Chondrocyte (in vitro differentiated cells): Measurements from ENCODE around the gene FOXL1. TPM values are rescaled to one million over a fixed set of nuclear protein-coding genes. Genes with fewer than 3 reads are reported as not detected.

Experiments
- DNase-seq: peaks from one replicate; pipeline ENCODE4 v3.0.0; 2021; ENCODE audit warnings: mixed read lengths, low spot score
- H3K27ac Mint-ChIP-seq: one replicate; pipeline ENCODE4 v1.8.0; 2021; ENCODE audit warnings: mild to moderate bottlenecking, moderate library complexity, mixed read lengths; ENCODE audit not compliant: unreplicated experiment
- H3K27me3 Mint-ChIP-seq: 2 replicates; pipeline ENCODE4 v1.8.0; 2021; ENCODE audit warnings: low read depth, mixed read lengths
- H3K36me3 Mint-ChIP-seq: 2 replicates; pipeline ENCODE4 v1.8.0; 2021; ENCODE audit warnings: low read depth, mixed read lengths
- H3K4me1 Mint-ChIP-seq: 2 replicates; pipeline ENCODE4 v1.8.0; 2021; ENCODE audit warnings: low read depth, mild to moderate bottlenecking, mixed read lengths
- H3K4me3 Mint-ChIP-seq: one replicate; pipeline ENCODE4 v1.8.0; 2021; ENCODE audit warnings: mild to moderate bottlenecking, moderate library complexity, mixed read lengths; ENCODE audit not compliant: unreplicated experiment
- H3K9me3 Mint-ChIP-seq: 2 replicates; pipeline ENCODE4 v1.8.0; 2021; ENCODE audit warnings: low read depth, mixed read lengths
- total RNA-seq: library from RNA; stranded (reverse); gene quantifications from 3 replicates; pipeline ENCODE4 v1.2.1, GENCODE V29; 2021
- TF ChIP-seq, protein P1 (sequence below): fragments of 200-600 bp; sonication (generic); IDR thresholded peaks from 2 replicates; pipeline ENCODE4 v1.5.0; 2021; ENCODE audit warnings: antibody characterized with exemption, mild to moderate bottlenecking, moderate library complexity

The FOXL1 gene
- total RNA-seq, 1 donor from 2014 or later, result 8.1 TPM

GRCh38 chr16:86573215-86573614 is 5.1 kb upstream of the FOXL1 start:
- Mint-ChIP-seq H3K27ac (peak overlapping the region; percentile 99), H3K27me3 (no peaks in the 10 kb centered on the region), H3K4me3 (peak overlapping the region; percentile 91), H3K36me3 (peaks cover 35% of the 10 kb centered on the region), H3K9me3 (no peaks in the 10 kb centered on the region), H3K4me1 (peaks cover 71% of the 10 kb centered on the region)
- TF ChIP-seq, protein P1, sequence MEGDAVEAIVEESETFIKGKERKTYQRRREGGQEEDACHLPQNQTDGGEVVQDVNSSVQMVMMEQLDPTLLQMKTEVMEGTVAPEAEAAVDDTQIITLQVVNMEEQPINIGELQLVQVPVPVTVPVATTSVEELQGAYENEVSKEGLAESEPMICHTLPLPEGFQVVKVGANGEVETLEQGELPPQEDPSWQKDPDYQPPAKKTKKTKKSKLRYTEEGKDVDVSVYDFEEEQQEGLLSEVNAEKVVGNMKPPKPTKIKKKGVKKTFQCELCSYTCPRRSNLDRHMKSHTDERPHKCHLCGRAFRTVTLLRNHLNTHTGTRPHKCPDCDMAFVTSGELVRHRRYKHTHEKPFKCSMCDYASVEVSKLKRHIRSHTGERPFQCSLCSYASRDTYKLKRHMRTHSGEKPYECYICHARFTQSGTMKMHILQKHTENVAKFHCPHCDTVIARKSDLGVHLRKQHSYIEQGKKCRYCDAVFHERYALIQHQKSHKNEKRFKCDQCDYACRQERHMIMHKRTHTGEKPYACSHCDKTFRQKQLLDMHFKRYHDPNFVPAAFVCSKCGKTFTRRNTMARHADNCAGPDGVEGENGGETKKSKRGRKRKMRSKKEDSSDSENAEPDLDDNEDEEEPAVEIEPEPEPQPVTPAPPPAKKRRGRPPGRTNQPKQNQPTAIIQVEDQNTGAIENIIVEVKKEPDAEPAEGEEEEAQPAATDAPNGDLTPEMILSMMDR, result no peak
- no peak for DNase-seq

DNA sequence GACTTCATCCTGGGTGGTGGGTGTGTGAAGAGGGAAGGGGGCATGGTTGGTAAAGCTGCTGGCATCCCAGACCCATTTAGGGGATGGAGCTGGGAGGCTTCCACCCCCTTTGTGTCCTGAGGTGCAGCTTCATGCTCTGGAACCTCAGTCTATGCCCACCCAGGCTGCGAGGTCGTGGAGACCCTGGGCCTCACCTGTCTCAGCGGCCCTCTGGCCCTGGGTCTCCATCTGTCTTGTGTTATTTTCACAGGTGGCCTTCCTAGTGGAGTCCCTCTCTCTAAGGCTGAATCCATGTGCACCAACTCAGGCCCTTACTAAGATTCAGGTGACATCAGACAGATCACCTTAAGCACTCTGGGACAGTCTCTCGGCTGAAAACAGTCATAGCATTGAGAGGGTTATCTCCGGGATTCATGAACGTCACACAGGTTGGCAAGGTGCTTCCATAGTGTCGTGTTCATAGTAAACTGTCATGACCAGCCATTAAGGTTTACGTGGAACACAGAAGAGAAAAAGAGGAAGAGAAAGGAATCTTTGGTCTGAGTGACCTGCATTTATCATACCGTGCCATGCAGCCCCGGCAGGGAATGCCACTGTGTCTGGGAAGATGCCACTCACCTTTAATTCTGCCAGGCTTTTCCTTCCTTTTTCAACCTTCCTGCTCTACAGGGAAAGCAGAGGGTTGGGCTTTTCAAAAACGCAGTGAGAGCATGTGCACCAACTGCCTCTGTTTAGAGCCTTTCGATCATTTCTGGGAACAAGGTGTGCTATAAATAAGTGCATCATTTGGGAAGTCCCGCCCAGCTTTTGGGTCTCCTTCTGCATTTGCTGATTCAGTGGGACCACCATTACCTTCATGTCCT is 4.5 kb upstream of the FOXL1 start:
- no peak for DNase-seq
- Mint-ChIP-seq H3K9me3 (no peaks in the 10 kb centered on the region), H3K36me3 (peaks cover 31% of the 10 kb centered on the region), H3K4me1 (peaks cover 78% of the 10 kb centered on the region), H3K27me3 (no peaks in the 10 kb centered on the region), H3K4me3 (peak overlapping the region; percentile 91), H3K27ac (peak overlapping the region; percentile 99)
- TF ChIP-seq, protein P1, result no peak

DNA sequence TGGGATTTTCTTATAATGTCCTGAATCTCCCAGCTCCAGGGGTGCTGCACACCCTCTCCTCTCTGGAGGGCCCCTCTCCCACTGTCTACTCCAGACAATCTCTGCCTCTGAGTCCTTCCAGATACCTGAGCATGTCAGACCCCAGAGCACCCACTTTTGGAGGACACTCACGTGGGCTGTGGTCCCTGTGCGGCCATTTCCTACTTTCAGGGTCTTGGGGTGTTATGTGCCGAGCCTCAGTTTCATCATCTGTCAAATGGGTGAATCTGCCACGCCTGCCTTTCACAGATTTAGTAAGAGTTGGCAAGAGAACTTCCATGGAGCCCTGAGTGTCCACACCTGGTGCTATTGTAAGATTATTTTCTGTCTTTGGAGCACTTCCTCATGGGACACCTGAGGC is 3.7 kb upstream of the FOXL1 start:
- no peak for DNase-seq
- peaks cover 81% of the 10 kb centered on the region for H3K4me1 Mint-ChIP-seq
- H3K36me3 Mint-ChIP-seq, result peaks cover 23% of the 10 kb centered on the region
- no peak overlapping the region for H3K4me3 Mint-ChIP-seq
- no peaks in the 10 kb centered on the region for H3K27me3 Mint-ChIP-seq
- peak overlapping the region; percentile 99 for H3K27ac Mint-ChIP-seq
- TF ChIP-seq, protein P1, result no peak
- no peaks in the 10 kb centered on the region for H3K9me3 Mint-ChIP-seq

DNA sequence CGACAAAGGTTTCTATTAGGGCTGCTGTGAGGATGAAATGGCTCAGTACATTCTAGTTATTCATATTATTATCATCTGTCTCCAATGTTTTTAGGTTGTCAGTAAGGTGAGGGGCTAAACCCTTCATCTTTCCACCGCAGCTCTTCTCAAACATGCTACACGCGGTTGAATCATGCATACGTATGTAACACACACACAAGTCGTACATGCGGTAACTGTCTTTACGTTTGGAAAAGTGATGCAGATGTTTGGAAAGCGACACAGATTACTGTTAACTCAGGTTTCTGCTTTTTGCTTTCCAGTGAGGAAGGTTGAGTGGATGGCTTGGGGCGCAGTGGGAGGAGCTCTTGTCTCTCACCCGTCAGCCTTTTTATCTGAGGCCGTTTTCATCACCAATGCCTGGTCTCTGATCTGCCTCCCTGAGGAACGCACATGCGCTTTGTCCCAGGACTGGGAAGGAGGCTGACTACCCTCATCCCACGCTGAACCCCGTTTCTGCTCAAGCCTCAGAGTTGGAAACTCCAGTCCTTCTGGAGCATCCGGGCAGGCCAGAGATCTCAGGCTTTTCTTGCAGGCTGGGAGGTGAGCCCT is 3.2 kb upstream of the FOXL1 start:
- Mint-ChIP-seq H3K4me3 (peak overlapping the region; percentile 96), H3K9me3 (no peaks in the 10 kb centered on the region), H3K27ac (peak overlapping the region; percentile 99), H3K36me3 (peaks cover 18% of the 10 kb centered on the region), H3K4me1 (peaks cover 86% of the 10 kb centered on the region), H3K27me3 (no peaks in the 10 kb centered on the region)
- TF ChIP-seq, protein P1, result no peak
- no peak for DNase-seq

- Mint-ChIP-seq H3K27ac (peak overlapping the region; percentile 99), H3K36me3 (peaks cover 12% of the 10 kb centered on the region), H3K9me3 (no peaks in the 10 kb centered on the region), H3K27me3 (no peaks in the 10 kb centered on the region), H3K4me1 (peaks cover 92% of the 10 kb centered on the region), H3K4me3 (peak overlapping the region; percentile 96)
- TF ChIP-seq, protein P1, result peak; percentile 94
- no peak for DNase-seq
Measured at GRCh38 chr16:86575754-86576557, 2.4 kb upstream of the FOXL1 start.
